Body of pancreas (tissue), 4 donors: ENCODE data around the gene ROPN1B.

ENCODE experiments used
- POLR2A ChIP-seq, 3 donors: fragments of 450-650 bp; IDR thresholded peaks; one replicate each; pipeline ENCODE4 v1.6.1; 2016; ENCODE audit warnings: antibody characterized with exemption in 3 of 3, mild to moderate bottlenecking in 2 of 3
- TF ChIP-seq, protein P1 (sequence below), 7 experiments: fragments of 450-650 bp in 4 of 7; fragments of 200-600 bp in 3 of 7; sonication (generic) in 3 of 7; IDR thresholded peaks; one replicate each; pipeline ENCODE4 v1.5.1; 2016 to 2019; ENCODE audit warnings: antibody characterized with exemption in 7 of 7

DNA sequence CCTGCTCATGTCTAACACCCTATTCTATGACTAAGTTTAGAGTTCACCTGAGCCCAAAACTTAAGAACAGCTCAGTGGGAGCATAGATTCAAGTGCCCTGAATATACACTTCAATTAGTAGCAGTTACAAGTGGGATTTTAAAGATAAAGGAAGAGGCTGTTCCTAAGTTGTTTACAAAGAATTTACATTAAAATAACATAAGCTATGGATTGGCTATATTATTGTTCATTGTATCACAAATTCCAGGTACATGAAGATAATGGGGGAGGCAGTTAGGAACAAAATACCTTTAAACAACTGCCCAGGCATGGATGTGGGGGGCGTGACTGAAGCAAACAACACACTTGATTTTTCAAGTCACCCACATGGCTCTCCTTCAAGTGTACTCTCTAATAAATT is 52.7 kb downstream of the ROPN1B start:
- TF ChIP-seq, protein P1, sequence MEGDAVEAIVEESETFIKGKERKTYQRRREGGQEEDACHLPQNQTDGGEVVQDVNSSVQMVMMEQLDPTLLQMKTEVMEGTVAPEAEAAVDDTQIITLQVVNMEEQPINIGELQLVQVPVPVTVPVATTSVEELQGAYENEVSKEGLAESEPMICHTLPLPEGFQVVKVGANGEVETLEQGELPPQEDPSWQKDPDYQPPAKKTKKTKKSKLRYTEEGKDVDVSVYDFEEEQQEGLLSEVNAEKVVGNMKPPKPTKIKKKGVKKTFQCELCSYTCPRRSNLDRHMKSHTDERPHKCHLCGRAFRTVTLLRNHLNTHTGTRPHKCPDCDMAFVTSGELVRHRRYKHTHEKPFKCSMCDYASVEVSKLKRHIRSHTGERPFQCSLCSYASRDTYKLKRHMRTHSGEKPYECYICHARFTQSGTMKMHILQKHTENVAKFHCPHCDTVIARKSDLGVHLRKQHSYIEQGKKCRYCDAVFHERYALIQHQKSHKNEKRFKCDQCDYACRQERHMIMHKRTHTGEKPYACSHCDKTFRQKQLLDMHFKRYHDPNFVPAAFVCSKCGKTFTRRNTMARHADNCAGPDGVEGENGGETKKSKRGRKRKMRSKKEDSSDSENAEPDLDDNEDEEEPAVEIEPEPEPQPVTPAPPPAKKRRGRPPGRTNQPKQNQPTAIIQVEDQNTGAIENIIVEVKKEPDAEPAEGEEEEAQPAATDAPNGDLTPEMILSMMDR (IDR thresholded peaks at IDR 0.05): no peak
- no peak for TF ChIP-seq POLR2A (IDR thresholded peaks at IDR 0.05)
